Peyer's patch (tissue), 4 donors: Measurements from ENCODE around the gene NHLRC4.

Experiments used
- CTCF ChIP-seq, 6 experiments: fragments of 450-650 bp in 4 of 6; fragments of 200-600 bp in 2 of 6; sonication (generic) in 1 of 6; IDR thresholded peaks; one replicate each; pipeline ENCODE4 v1.5.1; 2017 to 2019; ENCODE audit warnings: antibody characterized with exemption in 6 of 6, mild to moderate bottlenecking in 3 of 6, moderate library complexity in 1 of 6
- POLR2A ChIP-seq, 2 donors: fragments of 450-650 bp; IDR thresholded peaks; one replicate each; pipeline ENCODE4 v1.5.1; 2017; ENCODE audit warnings: antibody characterized with exemption in 2 of 2, mild to moderate bottlenecking in 2 of 2, moderate library complexity in 2 of 2

GRCh38 chr16:544517-544916, 22.3 kb upstream of the NHLRC4 start:
- no peak for TF ChIP-seq CTCF (IDR thresholded peaks at IDR 0.05)
- no peak for TF ChIP-seq POLR2A (IDR thresholded peaks at IDR 0.05)
